GM18870 (cell line): ENCODE data around the gene CPM.
"Not testable (repeated sequence)": the region's sequence is repeated elsewhere in the genome, so short reads cannot be mapped to it uniquely, and the experiment has no call there.

Experiments used
- ATAC-seq: cut with Tn5 transposase; IDR thresholded peaks from one replicate; pipeline ENCODE4 v1.9.1; 2021; ENCODE audit warnings: moderate library complexity; ENCODE audit not compliant: unreplicated experiment

The CPM gene

GRCh38 chr12:68809190-68810026 lies 123.6 kb downstream of the CPM start:
- no peak for ATAC-seq

- peak; percentile 66 for ATAC-seq
These were observed 124.4 kb downstream of the CPM start for GRCh38 chr12:68808388-68809189.

- peak; percentile 67 for ATAC-seq
These were observed 125.2 kb downstream of the CPM start, which contains the start of gene MDM2 for GRCh38 chr12:68807576-68808387. TSS of gene MDM2 (plus strand) at chr12:68808177. CDS start at chr12:68808478, 301 bp downstream.

- ATAC-seq = not testable (repeated sequence)
These were observed 125.7 kb downstream of the CPM start for GRCh38 chr12:68807274-68807575.

- no peak for ATAC-seq
These were observed 126.3 kb downstream of the CPM start for GRCh38 chr12:68806488-68807237.

- ATAC-seq = no peak
These were observed 127.3 kb downstream of the CPM start for GRCh38 chr12:68805592-68806120.

GRCh38 chr12:68804657-68805591 lies 128.0 kb downstream of the CPM start:
- ATAC-seq = no peak

GRCh38 chr12:68803948-68804656 lies 128.9 kb downstream of the CPM start:
- ATAC-seq = no peak

GRCh38 chr12:68802911-68803651 lies 129.9 kb downstream of the CPM start:
- not testable (repeated sequence) for ATAC-seq

GRCh38 chr12:68802372-68802745 lies 130.6 kb downstream of the CPM start:
- ATAC-seq = not testable (repeated sequence)
